HG02884 (cell line): Measurements from ENCODE around the gene FUT8.
A peak's percentile ranks its signal among the peaks of the same experiment; 100 is the strongest.
"Not testable (repeated sequence)": the region's sequence is repeated elsewhere in the genome, so short reads cannot be mapped to it uniquely, and the experiment has no call there.

Experiments
- ATAC-seq: cut with Tn5 transposase; IDR thresholded peaks from one replicate; pipeline ENCODE4 v1.9.1; 2021; ENCODE audit warnings: mild to moderate bottlenecking, moderate library complexity; ENCODE audit not compliant: unreplicated experiment

Gene FUT8

DNA sequence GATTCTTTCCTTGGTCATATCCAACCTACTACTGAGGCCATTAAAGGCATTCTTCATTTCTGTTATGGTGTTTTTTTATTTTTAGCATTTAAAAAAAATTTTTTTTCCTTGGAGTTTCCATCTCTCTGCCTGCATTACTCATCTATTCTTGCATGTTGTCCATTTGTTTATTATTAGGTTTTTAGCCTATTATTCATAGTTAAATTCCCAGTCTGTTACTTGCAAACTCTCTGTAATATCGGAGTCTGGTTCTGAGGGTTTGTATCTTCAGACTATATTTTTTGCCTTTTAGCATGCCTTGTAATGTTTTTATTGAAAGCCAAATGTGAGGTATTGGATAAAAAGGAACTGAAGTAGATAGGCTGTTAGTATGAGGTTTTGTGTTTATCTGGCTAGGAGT is 284.3 kb downstream of the FUT8 start:
- ATAC-seq, result no peak

DNA sequence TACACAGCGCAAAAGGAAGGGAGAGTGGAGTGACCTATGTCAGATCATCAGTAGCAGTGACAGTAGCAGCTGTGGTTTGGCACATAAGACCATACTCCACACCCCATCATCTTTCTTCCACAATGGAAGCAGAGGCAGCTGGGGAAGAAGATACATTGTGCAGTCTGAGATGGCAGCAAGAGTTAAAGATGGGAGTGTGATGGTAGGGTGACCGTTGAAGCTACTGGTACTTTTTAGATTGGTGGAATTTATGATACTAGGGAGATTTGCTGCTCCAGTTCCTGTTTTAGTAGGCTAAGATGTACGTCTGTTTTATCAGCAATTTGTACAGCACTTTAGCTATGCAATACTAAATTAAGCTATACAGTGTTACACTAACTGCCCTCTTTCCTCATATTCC is 291.0 kb downstream of the FUT8 start:
- ATAC-seq, result no peak

DNA sequence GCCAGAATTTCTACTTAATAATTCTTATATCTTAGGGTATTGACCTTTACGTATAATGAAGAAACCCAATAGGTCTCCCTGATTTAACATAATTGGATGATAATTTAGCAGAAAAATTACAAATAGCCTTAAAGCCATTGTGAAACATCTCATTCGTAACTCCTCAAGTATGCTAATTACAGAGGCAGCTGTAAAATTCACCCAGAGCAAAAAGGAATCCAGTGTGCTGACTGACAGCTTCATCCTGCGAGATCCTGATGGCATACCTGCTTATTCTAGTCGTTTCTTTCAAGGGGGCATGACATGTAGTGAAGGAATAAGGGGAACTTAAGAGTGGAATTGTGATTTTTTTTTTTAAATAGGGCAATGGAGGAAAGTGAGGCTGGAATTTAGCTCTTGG is 291.5 kb downstream of the FUT8 start:
- no peak for ATAC-seq

DNA sequence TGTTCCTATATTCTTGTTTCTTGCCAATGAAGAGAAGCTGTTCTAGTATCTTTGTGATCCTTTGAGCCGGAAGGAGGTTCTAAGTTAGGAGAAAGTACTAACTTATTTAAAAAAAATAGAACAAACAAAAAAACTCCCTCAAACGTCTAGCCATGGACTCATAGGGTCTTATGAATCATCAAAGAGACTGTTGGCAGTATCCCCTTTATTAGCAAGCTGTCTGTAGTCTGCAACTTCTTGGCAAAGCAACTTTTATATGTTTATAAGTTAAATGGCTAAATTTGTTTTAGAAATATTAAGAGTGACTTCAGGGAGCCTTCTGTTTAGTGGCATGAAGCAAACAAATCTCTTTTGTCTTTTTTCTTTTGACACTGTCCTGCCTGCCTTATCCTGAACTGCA is 291.9 kb downstream of the FUT8 start:
- no peak for ATAC-seq

DNA sequence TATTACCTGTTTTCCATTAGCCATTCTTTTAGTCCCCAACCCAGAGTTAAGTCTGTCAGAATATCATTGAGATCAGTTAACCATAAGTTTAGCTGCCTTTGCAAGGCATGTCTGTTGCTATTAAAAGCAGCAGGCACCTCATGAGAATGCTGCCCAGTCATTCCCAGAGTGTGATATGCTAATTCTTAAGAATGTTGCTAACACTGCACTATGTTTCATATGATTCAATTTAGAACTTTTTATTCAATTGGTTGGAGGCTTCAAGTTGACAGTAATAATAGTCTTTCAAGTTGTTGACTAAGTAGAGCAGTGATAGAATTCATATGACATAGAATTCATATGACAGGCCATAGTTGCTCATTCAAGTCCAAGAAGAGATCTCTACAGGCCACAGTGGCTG is 292.3 kb downstream of the FUT8 start:
- peak; percentile 87 for ATAC-seq

DNA sequence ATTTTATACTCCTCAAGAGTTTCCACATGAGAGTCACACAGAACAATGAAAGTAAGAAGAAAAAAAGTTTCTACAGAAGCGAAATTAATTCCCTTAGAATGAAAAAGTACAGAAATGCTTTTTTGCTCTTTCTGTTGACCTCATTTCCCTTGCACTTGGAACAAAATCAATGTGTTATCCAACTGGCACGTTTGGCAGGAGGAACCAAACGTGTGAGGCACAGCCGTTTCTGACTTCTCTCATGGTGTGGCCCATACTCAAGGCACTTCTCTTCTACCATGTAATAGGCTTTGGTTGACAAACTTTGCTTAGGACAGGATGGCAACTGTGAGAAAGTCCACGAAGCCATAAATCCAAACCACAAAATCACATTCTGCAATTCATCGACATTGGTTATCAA is 297.0 kb downstream of the FUT8 start:
- ATAC-seq, result no peak

DNA sequence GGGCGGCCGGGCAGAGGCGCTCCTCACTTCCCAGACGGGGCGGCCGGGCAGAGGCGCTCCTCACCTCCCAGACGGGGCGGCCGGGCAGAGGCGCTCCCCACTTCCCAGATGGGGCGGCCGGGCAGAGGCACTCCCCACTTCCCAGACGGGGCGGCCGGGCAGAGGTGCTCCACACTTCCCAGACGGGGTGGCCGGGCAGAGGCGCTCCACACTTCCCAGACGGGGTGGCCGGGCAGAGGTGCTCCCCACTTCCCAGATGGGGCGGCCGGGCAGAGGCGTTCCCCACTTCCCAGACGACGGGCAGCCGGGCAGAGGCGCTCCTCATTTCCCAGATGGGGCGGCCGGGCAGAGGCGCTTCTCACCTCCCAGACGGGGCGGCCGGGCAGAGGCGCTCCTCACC is 304.3 kb downstream of the FUT8 start:
- ATAC-seq, result not testable (repeated sequence)

DNA sequence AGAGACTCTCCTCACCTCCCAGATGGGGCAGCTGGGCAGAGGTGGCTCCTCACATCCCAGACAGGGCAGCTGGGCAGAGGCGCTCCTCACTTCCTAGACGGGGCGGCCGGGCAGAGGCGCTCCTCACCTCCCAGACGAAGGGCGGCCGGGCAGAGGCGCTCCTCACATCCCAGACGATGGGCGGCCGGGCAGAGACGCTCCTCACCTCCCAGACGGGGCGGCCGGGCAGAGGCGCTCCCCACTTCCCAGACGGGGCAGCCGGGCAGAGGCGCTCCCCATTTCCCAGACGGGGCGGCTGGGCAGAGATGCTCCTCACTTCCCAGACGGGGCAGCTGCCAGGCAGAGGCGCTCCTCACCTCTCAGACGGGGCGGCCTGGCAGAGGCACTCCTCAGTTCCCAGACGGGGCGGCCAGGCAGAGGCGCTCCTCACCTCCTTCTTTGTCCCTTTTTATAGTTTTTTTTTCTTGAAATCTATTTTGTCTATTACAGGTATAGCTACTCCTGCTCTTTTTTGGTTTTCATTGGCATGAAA is 304.9 kb downstream of the FUT8 start:
- not testable (repeated sequence) for ATAC-seq

DNA sequence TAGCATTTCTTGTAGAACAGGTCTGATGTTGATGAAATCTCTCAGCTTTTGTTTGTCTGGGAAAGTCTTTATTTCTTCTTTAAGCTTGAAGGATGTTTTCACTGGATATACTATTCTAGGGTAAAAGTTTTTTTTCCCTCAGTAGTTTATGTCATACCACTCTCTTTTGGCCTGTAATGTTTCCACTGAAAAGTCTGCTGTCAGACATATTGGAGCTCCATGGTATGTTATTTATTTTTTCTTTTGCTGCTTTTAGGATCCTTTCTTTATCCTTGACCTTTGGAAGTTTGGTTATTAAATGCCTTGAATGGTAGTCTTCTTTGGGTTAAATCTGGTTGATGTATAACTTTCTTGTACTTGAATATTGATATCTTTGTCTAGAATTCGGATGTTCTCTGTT is 306.1 kb downstream of the FUT8 start:
- no peak for ATAC-seq

DNA sequence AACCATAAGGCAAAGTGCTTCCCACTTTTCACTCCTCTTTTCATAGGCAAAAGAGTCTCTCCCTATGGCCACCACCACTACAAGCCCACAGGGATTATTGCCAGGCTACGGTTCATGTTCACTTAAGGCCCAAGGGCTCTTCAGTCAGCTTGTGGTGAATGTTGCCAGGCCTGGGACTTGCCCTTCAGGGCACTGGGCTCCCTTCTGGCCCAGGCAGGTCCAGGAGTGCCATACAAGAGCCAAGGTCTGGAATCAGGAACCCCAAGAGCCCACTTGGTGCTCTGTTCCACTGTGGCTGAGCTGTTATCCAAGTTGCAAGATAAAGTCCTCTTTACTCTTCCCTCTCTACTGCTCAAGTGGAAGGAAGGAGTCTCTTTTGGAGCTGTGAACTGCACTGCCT is 307.6 kb downstream of the FUT8 start:
- ATAC-seq, result no peak

DNA sequence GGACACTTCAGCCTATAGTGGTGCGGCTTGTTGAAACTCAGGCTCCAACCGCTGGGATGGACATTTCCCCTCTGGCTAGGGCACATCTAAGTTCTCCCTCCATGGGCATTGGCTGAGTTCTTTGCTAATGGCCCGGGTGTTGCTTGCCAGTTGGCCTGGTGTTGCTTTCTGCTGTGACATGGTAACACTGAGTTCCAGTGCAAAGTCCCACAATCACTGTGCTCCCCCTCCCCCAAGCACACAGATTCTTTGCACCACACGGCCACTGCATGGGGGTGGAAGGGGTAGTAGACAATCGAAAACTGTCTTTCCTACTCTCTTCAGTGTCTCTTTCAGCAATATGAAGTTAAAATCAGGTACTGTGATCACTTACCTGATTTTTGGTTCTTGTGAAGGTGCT is 308.2 kb downstream of the FUT8 start:
- ATAC-seq, result no peak

DNA sequence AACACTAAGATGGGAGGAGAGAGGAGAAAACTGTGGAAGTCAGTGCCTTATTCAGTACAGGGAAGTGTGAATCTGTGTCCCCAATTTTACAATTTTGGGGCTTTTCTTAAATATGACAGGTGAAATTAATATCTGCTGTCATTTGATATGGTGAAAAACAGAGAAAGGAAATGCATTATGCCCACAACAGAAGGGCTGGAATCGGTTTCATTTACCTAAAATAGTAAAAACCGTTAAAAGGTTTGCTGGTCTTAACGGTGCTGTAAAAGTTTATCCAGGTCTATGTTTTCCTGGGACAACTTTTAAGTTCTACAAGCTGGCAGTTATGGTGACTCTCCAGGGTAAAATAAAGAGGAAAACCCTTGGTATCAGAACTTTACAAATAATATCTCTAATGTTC is 310.8 kb downstream of the FUT8 start:
- no peak for ATAC-seq

DNA sequence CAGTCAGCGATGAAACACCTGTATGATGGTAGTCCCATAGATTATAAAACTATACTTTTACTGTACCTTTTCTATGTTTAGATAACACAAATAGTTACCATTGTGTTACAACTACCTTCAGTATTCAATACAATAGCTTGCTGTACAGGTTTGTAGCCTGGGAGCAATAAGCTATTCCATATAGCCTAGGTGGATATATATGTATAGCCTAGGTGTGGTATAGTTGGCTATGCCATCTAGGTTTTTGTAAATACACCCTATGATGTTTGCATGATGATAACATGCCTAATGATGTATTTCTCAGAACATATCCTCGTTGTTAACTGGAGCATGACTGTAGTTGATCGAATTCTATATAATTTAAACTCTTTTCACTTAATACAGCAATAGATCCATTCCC is 316.1 kb downstream of the FUT8 start:
- no peak for ATAC-seq

DNA sequence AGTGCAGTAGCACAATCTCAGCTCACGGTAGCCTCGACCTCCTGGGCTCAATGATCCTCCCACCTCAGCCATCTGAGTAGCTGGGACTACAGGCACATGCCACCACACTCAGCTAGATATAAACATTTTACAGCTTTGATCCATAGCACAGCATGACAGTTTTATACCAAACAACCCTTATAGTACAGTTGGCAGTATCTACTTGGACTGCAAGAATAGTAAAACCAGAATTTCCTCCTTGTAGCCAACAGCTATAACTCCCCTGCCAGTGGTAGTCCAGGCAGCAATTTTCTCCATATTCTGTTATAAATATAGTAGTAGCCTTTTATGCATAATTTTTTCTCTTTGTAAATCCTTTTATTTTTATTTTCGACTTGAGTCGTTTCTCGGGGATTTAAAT is 317.0 kb downstream of the FUT8 start:
- ATAC-seq, result no peak

DNA sequence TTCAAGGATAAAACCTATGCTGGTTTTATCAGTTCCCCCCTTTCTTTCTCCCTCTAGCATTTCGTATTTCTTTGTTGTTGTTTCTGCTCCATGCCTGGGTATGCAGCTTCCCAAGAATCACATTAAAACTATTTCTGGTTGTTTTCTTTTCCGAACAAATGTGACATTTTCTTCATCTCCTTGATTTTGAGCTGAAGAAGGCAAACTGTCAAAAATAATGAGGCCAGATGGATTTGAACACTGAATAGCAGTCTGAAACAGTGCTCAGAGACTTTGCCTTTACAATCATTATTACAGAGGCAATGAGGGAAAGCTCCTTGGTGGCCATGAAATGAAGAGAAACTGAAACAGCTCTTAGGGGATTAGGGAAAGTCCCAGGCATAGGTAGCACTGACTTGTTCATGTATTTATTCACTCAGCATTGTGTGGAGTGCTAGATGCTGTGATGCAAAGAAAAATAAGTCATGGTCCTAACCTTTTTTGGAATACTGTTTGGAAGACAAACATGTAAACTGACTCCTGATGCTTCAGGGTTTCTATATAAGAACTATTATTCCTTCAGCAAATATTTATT is 319.5 kb downstream of the FUT8 start:
- ATAC-seq, result peak; percentile 100

DNA sequence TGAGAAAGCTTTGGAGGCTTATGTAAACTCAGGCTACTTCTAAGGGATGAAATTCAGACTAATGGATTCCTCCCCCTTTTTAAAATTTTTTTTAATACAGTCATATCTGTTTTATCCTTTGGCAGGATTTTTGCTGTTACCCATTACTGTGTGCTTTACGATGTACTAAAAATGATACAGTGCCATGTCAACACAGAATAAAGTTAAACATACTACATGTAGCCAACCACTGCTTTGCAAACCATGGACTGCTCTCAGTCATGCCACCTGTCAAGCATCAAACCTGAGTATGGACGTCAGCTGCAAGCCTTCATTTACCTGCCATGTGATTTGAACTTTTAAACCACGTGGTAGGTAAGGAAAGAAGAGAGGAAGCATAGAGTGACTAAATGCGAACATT is 325.8 kb downstream of the FUT8 start:
- ATAC-seq, result no peak

DNA sequence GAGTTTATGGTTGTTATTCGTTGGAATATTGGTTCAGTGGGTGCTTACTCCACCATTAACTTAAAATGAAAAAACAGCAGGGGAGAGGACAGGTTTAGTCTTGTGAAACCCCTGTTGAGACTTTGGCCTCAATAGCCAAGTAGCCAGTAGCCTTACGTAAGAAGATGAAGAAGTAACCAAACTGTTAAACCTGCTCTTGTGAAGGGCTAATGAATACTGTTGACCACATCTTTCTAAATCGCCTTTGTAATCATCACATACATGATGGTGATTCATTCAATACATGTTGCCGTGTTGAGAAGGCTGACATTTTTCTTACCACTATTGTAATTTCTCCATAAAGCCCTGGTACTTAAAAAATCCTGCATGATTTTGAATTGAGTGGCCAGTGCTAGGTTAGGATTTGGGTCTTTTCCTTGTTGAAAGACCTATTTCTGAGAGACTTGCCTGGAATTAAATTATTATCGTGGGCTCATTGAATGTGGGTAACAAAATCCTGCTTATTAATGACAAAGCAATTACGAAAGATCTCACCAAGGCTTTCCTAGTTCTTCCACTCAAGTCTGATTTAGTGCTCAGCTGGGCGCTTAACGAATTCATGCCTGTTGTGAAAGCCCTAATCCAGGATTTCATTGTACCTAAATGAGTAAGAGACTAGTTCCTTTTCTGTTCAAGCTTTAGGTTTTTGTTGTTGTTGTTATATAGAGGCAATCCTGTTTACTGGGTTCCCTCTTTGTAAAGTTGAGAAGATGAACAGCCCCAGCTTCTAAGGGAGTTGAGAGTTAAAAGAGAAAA is 333.1 kb downstream of the FUT8 start:
- ATAC-seq, result no peak

DNA sequence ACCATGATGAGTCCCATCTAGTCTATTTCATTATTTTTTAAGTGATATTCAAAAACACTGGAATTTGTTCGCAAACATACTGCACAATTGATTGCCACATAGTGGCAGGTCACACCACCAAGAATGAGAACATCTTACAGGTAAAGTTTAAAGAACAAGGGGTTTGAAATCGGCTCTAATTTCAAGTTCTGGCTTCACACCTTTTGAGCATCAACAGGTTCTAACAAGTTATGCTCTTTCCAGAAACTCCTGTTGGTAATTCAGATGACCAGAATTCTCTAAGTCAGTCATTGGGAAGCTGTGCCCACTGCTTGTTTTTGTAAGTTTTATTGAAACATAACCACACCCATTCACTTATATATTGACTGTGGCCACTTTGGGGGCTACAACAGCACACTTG is 336.3 kb downstream of the FUT8 start:
- no peak for ATAC-seq

DNA sequence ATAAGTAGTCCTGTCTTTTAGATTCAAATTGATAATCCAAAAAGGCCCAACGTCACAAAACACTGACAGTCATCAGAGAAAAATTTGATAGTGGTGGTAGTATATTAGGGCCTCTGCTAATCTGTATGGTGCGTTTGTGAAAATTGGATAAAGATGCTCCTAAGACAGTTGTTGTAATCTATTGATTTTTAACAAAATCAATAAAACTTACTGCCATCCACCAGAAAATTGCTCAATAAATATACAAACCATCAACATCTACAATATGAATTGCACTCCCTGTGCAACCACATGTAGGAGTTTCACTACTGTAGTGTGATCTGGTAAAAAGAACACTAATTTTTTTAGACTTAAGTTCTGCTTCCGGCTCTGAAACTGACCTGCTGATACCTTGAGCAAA is 336.8 kb downstream of the FUT8 start:
- no peak for ATAC-seq

DNA sequence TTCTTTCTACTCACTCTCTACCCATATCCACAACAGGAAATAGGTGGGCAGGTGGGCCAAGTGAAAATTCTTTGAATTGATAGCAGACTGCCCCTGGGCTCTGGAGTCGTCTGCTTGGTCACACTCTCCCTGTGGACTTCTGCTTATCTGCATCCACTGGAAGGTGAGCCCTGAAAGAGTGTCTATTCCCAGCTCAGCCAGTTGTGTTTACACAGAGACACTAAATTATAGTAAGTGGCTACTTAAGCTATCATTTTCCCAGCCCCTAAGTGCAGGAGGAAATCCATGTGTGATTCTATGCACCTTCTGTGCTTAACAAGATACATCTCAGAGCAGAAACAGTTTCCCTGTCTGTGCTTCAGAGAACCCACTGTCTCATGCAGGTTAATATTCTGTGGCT is 338.4 kb downstream of the FUT8 start:
- ATAC-seq, result no peak

DNA sequence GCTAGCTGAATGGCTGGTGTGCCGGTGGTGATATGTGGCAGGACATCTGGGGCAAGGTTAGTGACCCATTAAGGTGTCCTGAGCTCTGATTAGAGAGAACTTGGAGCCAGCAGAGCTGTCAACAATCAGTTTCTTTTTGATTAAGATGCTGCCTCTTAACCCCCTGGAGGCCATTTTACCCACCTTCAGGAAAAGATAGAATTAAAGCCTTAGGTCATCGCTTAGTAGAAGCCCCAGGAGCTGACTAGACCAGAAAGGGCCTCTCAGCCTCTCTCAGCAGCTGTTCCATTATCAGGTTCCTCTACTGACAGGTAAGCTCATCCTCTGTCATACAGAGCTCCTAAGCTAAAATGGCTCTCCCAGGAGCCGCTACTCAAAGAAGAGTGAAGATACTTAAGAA is 339.0 kb downstream of the FUT8 start:
- no peak for ATAC-seq

DNA sequence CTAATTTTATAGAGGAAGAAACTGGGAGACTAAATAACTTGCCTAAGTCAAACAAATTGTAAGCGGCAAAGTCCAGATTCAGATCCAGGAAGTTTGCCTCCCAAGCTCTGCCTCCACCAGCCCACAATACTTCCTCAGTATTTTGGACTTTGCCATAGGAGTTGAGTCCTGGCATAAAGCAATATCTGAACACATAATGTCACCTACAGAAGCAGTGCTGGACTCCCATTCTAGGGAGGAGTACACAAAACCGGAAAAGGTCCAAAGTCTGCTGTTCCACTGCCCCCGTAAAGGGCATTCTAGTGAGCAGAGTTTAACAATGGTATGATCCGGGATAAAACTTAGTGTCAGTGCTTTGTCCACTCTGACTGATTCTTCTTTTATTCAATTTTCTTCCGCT is 340.5 kb downstream of the FUT8 start:
- no peak for ATAC-seq

DNA sequence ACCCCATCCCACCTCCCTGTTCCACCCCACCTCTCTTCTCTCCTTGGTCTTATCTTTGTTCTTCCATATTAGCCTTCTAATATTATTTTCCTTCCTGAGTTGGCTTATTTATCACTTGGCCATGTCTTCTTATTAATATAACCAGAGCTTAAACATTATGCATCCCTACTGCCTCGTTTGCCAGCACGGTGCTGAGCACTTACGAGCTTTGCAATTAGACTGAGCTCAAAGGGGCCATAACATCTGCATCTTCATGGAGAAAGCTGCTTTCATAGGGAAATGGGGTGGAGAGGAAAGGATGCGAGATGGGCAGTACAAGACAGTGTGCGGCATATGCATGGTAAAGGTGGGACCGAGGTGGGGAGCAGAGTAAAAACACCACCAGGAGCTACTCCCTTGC is 342.8 kb downstream of the FUT8 start:
- ATAC-seq, result no peak
